Stimulated activated CD4-positive, alpha-beta T cell treated with anti-CD3 and anti-CD28 coated beads, Interleukin-12 subunit alpha, Interleukin-12 subunit beta, amount 100 ng/mL, for 24 hours (primary cell): ENCODE data around the gene INTU.
"Not testable (repeated sequence)": the region's sequence is repeated elsewhere in the genome, so short reads cannot be mapped to it uniquely, and the experiment has no call there.

ENCODE experiments used
- DNase-seq, 2 experiments: peaks; one replicate each; pipeline ENCODE4 v3.0.0-alpha.2; 2020; ENCODE audit warnings: low read depth in 2 of 2

The INTU gene

GRCh38 chr4:127643791-127644190 lies 11.0 kb downstream of the INTU start:
- no peak for DNase-seq

- no peak for DNase-seq
These were observed 15.3 kb downstream of the INTU start for GRCh38 chr4:127648061-127648460.

GRCh38 chr4:127655590-127655989 lies 22.8 kb downstream of the INTU start:
- not testable (repeated sequence) for DNase-seq

- no peak for DNase-seq
These were observed 23.4 kb downstream of the INTU start for GRCh38 chr4:127656047-127656680.

GRCh38 chr4:127660284-127660885 lies 27.6 kb downstream of the INTU start:
- no peak for DNase-seq

GRCh38 chr4:127667116-127667515 lies 34.4 kb downstream of the INTU start:
- DNase-seq: no peak

GRCh38 chr4:127667772-127668171 lies 35.0 kb downstream of the INTU start:
- no peak for DNase-seq

- DNase-seq: no peak
These were observed 36.0 kb downstream of the INTU start for GRCh38 chr4:127668770-127669169.

- no peak for DNase-seq
These were observed 36.9 kb downstream of the INTU start for GRCh38 chr4:127669691-127670090.

GRCh38 chr4:127672111-127672510 lies 39.4 kb downstream of the INTU start:
- DNase-seq: no peak

- DNase-seq: no peak
These were observed 52.5 kb downstream of the INTU start for GRCh38 chr4:127685292-127685691.

- no peak for DNase-seq
These were observed 53.9 kb downstream of the INTU start for GRCh38 chr4:127686658-127687057.

GRCh38 chr4:127687580-127687979 lies 54.8 kb downstream of the INTU start:
- DNase-seq: no peak

GRCh38 chr4:127698789-127699200 lies 66.0 kb downstream of the INTU start:
- DNase-seq: no peak

GRCh38 chr4:127708985-127709384 lies 76.2 kb downstream of the INTU start:
- DNase-seq: no peak

GRCh38 chr4:127709456-127709855 lies 76.7 kb downstream of the INTU start:
- DNase-seq: no peak

GRCh38 chr4:127730142-127730913 lies 97.6 kb downstream of the INTU start, which contains the start of gene SLC25A31:
TSS of gene SLC25A31 (plus strand) at chr4:127730400. CDS start at chr4:127730546, 146 bp downstream.
- no peak for DNase-seq

GRCh38 chr4:127731406-127731805 lies 98.6 kb downstream of the INTU start:
- no peak for DNase-seq

- DNase-seq: no peak
These were observed 100.0 kb downstream of the INTU start for GRCh38 chr4:127732623-127733328.

GRCh38 chr4:127734976-127735375 lies 102.2 kb downstream of the INTU start:
- no peak for DNase-seq

GRCh38 chr4:127737295-127737694 lies 104.5 kb downstream of the INTU start:
- no peak for DNase-seq

GRCh38 chr4:127741247-127741646 lies 108.5 kb downstream of the INTU start:
- no peak for DNase-seq
